NCI-H2196 treated with DMSO at 0.1 percent for 48 hours (cell line): ENCODE measurements around the gene OR51V1.

Source experiments
- DNase-seq: peaks from one replicate; lab custom pipeline; 2025; ENCODE audit not compliant: unreplicated experiment; lab: John Stamatoyannopoulos, UW

The OR51V1 gene

GRCh38 chr11:5231111-5231510, 30.6 kb upstream of the OR51V1 start:
- no peak for DNase-seq

- no peak for DNase-seq
Measured at GRCh38 chr11:5230266-5230665, 29.8 kb upstream of the OR51V1 start.

- DNase-seq, result no peak
Measured at GRCh38 chr11:5229796-5230195, 29.3 kb upstream of the OR51V1 start.

DNA sequence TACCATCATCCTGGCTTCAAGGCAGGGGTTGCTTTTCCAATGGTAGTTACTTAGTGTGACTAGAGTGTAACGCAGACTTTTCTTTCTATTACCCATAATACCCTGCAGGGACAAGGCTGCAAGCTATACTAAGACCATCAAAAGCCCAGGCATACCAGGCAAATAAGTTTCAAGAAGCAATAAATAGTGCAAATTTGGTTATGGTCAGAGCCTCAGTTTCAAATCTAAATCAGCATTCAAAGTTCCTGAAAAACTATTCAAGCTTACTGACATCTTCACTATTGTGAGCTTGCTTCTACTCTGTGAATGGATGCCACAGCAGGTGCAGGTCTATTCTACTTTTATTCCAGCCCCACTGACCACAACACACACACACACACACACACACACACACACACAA, 28.9 kb upstream of the OR51V1 start:
- DNase-seq, result no peak

DNA sequence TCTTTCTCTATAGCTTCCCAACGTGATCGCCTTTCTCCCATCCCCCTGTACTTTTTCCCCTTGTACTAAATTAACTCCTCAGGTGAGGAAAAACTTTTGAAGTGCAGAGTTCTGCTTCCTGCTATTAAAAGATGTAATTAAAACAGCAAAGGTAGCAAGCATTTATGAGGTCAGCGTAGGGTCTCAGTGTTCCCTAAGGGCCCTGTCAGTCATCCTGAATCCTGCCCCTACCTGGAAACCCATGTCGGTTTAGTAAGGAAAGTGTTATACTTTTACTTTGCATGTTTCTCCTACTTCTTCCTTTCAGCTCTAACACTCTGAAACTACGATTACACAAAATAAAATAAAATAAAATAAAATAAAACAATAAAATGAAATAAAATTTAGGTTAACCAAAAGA, 27.6 kb upstream of the OR51V1 start:
- DNase-seq, result no peak

DNA sequence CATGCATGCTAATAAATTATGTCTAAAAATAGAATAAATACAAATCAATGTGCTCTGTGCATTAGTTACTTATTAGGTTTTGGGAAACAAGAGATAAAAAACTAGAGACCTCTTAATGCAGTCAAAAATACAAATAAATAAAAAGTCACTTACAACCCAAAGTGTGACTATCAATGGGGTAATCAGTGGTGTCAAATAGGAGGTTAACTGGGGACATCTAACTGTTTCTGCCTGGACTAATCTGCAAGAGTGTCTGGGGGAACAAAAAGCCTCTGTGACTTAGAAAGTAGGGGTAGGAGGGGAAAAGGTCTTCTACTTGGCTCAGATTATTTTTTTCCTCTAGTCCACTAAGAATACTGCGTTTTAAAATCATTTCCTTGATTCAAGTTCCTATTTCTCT, 27.2 kb upstream of the OR51V1 start:
- DNase-seq, result no peak

DNA sequence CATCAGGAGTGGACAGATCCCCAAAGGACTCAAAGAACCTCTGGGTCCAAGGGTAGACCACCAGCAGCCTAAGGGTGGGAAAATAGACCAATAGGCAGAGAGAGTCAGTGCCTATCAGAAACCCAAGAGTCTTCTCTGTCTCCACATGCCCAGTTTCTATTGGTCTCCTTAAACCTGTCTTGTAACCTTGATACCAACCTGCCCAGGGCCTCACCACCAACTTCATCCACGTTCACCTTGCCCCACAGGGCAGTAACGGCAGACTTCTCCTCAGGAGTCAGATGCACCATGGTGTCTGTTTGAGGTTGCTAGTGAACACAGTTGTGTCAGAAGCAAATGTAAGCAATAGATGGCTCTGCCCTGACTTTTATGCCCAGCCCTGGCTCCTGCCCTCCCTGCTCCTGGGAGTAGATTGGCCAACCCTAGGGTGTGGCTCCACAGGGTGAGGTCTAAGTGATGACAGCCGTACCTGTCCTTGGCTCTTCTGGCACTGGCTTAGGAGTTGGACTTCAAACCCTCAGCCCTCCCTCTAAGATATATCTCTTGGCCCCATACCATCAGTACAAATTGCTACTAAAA, 26.3 kb upstream of the OR51V1 start, which contains the start of gene HBB:
Gene HBB (minus strand): TSS at position 340 of the 579 bp plus-strand sequence. CDS start 50 bp downstream, at position 290.
- no peak for DNase-seq

- no peak for DNase-seq
Measured at GRCh38 chr11:5225480-5225871, 25.0 kb upstream of the OR51V1 start.

- DNase-seq, result no peak
Measured at GRCh38 chr11:5224538-5225479, 24.3 kb upstream of the OR51V1 start.

- no peak for DNase-seq
Measured at GRCh38 chr11:5223686-5224085, 23.2 kb upstream of the OR51V1 start.

GRCh38 chr11:5223146-5223545, 22.7 kb upstream of the OR51V1 start:
- DNase-seq, result no peak

DNA sequence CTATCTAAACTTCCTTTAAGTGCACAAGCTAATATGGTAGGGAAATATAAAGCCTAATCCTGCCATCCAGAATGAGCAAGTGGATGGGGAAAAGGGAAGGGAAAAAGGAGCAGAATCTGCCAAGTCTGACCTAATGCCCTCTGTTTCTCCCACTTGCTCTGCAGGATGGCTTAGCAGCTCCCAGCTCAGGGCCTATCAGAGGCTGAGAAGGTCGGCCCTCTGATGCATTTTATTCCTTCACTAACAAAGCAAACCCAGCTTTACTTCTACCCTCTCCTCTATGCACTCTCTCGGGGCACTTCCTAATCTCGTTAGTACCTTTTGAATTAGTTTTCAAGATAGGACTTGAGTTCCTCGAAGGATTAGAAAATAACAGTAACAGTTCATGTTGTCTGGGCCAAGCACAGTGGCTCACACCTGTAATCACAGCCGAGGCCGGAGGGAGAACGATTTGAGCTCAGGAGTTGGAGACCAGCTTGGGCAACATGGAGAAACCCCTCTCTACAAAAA, 9.9 kb upstream of the OR51V1 start:
- no peak for DNase-seq

- DNase-seq, result no peak
Measured at GRCh38 chr11:5204787-5205186, 4.3 kb upstream of the OR51V1 start.

DNA sequence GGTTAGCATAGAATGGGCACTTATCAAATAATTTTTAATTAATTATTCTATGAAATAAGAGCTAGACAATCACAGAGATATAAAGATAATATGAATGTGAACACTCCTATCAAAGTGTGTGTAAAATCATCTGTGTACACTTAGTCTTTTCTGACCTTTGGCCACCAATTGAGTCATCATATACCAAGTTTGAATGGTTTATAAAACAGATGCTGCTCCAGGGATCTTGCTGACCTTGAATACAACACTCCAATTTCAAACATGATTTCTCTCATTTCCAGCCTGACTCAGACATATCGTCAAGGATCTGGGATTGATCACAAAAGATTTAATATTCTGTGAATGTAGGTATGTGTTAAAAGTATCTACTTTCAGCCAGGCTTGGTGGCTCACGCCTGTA, 2.9 kb upstream of the OR51V1 start:
- DNase-seq, result no peak

DNA sequence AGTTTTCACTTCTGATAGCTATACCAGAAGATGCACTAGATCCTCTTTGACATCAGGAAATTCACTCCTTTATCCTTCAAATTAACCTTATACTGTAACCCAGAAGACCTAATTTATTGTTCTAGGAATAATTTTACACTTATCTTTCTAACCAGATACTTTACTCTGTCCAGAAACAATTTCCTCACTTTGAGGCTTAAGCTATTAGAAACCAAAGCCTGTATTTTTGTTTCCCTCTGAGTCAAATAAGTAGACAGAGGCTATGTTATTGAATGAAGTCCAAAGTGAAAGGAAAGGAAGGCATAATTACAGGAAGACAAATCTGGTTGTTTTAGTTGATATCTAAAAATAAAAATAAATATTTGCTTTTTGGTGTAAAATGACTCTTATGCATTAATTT, 2.2 kb downstream of the OR51V1 start:
- no peak for DNase-seq

GRCh38 chr11:5197536-5197935, 2.9 kb downstream of the OR51V1 start:
- DNase-seq, result no peak

DNA sequence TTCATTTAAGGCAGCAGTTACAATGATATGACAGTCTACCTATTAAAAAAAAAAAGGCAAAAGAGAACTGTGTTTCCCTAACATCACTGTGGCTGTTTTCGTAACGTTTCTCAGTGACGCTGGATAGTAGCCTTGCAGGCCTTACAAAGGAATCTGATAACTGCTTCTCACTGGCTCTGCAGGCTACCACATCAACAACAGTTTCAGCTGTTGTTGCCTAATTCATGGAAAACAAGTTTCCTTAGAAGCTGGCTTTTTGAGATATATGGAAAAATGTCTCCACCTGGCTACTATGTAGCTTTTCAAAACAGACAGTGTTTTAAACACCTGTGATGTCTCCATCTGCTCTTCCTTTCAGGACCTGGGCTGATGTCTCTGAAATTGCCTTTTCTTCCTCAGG, 3.8 kb downstream of the OR51V1 start:
- DNase-seq, result no peak

GRCh38 chr11:5196067-5196466, 4.4 kb downstream of the OR51V1 start:
- no peak for DNase-seq

- no peak for DNase-seq
Measured at GRCh38 chr11:5192738-5193137, 7.7 kb downstream of the OR51V1 start.

GRCh38 chr11:5188201-5188600, 12.3 kb downstream of the OR51V1 start:
- no peak for DNase-seq

DNA sequence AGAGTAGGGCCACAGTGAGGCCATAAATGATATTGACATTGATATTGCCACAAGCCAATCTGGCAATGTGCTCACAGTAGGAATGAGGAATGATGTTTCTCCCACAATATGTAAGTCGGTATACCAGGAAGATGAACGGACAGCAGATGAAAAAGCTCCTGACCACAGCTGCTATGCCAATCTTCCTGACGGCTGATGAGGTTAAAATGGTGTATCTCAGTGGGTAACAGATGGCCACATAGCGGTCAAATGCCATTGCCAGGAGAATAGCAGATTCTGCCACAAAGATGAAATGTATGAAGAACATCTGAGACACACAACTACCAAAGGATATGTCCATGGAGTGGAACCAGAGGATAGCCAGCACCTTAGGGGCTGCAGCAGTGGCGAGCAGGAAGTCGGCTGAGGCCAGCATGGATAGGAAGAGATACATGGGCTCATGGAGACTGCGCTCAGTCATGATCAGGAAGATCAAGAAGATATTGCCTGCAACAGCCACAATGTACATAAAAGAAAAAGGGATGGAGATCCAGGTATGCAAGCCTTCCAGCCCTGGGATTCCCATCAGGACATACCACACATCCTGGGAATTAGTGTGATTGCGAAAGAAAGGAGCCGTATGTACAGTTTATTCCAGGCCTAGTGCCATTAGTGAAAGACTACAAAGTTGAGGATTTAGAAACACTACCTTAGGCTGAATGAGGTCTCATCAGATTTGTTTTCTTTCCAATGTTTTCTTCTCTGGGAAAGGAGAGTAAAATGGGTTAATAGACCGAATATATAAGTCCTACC, 22.2 kb downstream of the OR51V1 start:
- DNase-seq, result no peak
